Central memory CD4-positive, alpha-beta T cell (primary cell): ENCODE measurements around the gene SOS2.

Experiments used
- DNase-seq: peaks from one replicate; pipeline ENCODE4 v3.0.0; 2022
- total RNA-seq, 3 experiments: gene quantifications; one replicate each; lab custom pipeline; 2026; lab: John Stamatoyannopoulos, UW

Gene SOS2
- 35.8 to 164 (median 73.1) reads per million in 3 experiments for total RNA-seq

- DNase-seq = peak; percentile 81
Observed at GRCh38 chr14:50231475-50232275, at the start of gene SOS2. Gene SOS2, minus strand, starts transcription at chr14:50231578. Its CDS starts 295 bp downstream, at chr14:50231283.

GRCh38 chr14:50272498-50272897, 41.1 kb upstream of the SOS2 start:
- no peak for DNase-seq

- DNase-seq = no peak
Observed at GRCh38 chr14:50270932-50271331, 39.6 kb upstream of the SOS2 start.

- no peak for DNase-seq
Observed at GRCh38 chr14:50265029-50265428, 33.7 kb upstream of the SOS2 start.

- no peak for DNase-seq
Observed at GRCh38 chr14:50263321-50263720, 31.9 kb upstream of the SOS2 start.

- no peak for DNase-seq
Observed at GRCh38 chr14:50262865-50263264, 31.5 kb upstream of the SOS2 start.

GRCh38 chr14:50260511-50260910, 29.1 kb upstream of the SOS2 start:
- DNase-seq = peak; percentile 19

- DNase-seq = no peak
Observed at GRCh38 chr14:50260072-50260471, 28.7 kb upstream of the SOS2 start.

- no peak for DNase-seq
Observed at GRCh38 chr14:50257732-50258131, 26.4 kb upstream of the SOS2 start.

- no peak for DNase-seq
Observed at GRCh38 chr14:50254248-50254647, 22.9 kb upstream of the SOS2 start.

- no peak for DNase-seq
Observed at GRCh38 chr14:50249136-50249775, 17.9 kb upstream of the SOS2 start.

- no peak for DNase-seq
Observed at GRCh38 chr14:50247245-50247644, 15.9 kb upstream of the SOS2 start.

- no peak for DNase-seq
Observed at GRCh38 chr14:50242566-50243310, 11.4 kb upstream of the SOS2 start.

- no peak for DNase-seq
Observed at GRCh38 chr14:50242096-50242495, 10.7 kb upstream of the SOS2 start.

- DNase-seq = no peak
Observed at GRCh38 chr14:50237427-50237826, 6.0 kb upstream of the SOS2 start.

- DNase-seq = no peak
Observed at GRCh38 chr14:50233951-50234250, 2.5 kb upstream of the SOS2 start.

- peak; percentile 10 for DNase-seq
Observed at GRCh38 chr14:50233166-50233950, 2.0 kb upstream of the SOS2 start.

GRCh38 chr14:50232276-50232642, 881 bp upstream of the SOS2 start:
- no peak for DNase-seq

GRCh38 chr14:50230701-50231474, 490 bp downstream of the SOS2 start:
- peak; percentile 55 for DNase-seq

GRCh38 chr14:50230401-50230700, 1.0 kb downstream of the SOS2 start:
- no peak for DNase-seq

- DNase-seq = no peak
Observed at GRCh38 chr14:50229681-50230080, 1.7 kb downstream of the SOS2 start.

- DNase-seq = no peak
Observed at GRCh38 chr14:50228313-50228712, 3.1 kb downstream of the SOS2 start.

GRCh38 chr14:50225974-50226297, 5.4 kb downstream of the SOS2 start:
- DNase-seq = no peak
